Lower lobe of right lung (tissue), 2 donors: Measurements from ENCODE around the gene GPR50. TPM values are rescaled to one million over a fixed set of nuclear protein-coding genes. Genes with fewer than 3 reads are reported as not detected.

Experiments used
- ATAC-seq, 2 donors: fragments of 200-7000 bp; cut with Tn5 transposase; one replicate each; pipeline ENCODE4 v1.9.1; 2020 to 2022; ENCODE audit warnings: mild to moderate bottlenecking in 2 of 2, moderate library complexity in 2 of 2
- DNase-seq: peaks from one replicate; pipeline ENCODE4 v3.0.0-alpha.2; 2020
- H3K27ac ChIP-seq: fragments of 200-600 bp; one replicate; pipeline ENCODE4 v1.8.0; 2022
- H3K27me3 ChIP-seq: fragments of 200-600 bp; one replicate; pipeline ENCODE4 v1.8.0; 2022; ENCODE audit warnings: low read depth
- H3K36me3 ChIP-seq: fragments of 200-600 bp; one replicate; pipeline ENCODE4 v1.8.0; 2022; ENCODE audit warnings: mild to moderate bottlenecking
- H3K4me1 ChIP-seq: fragments of 200-600 bp; one replicate; pipeline ENCODE4 v1.8.0; 2022
- H3K4me3 ChIP-seq: fragments of 200-600 bp; one replicate; pipeline ENCODE4 v1.8.0; 2022; ENCODE audit warnings: mild to moderate bottlenecking
- H3K9me3 ChIP-seq: fragments of 200-600 bp; one replicate; pipeline ENCODE4 v1.8.0; 2022
- CTCF ChIP-seq: fragments of 200-600 bp; IDR thresholded peaks from one replicate; pipeline ENCODE4 v1.8.0; 2022; ENCODE audit warnings: antibody characterized with exemption, mild to moderate bottlenecking
- intact Hi-C: fragments of 100-400 bp; cut with DNase I; formaldehyde crosslinking; loops from one replicate; pipeline ENCODE4 v1.11.0; 2022
- microRNA-seq: library from miRNA; unstranded; fragments of <30 nt; microRNA quantifications from one replicate; pipeline ENCODE4 v1.2.0, GENCODE V29; 2020; ENCODE audit warnings: borderline number of aligned reads
- total RNA-seq: library from RNA; stranded (reverse); fragmentation: NEBNext Ultra II Directional; extraction: Animal tissue kit (Norgen Biotek cat#: 25700); gene quantifications from one replicate; pipeline ENCODE4 v1.2.1, GENCODE V29; 2021
- donor health status: DM: no; HTN: yes; CAD: no; lungs with severe emphysema.

The GPR50 gene
- total RNA-seq, 1 donor from 2014 or later, result not detected

- H3K27me3 ChIP-seq, result no peaks in the 10 kb centered on the region
- H3K4me3 ChIP-seq, result no peak overlapping the region
- H3K27ac ChIP-seq, result no peak overlapping the region
- no peak for ATAC-seq
- no peaks in the 10 kb centered on the region for H3K4me1 ChIP-seq
- no peak for TF ChIP-seq CTCF
- intact Hi-C loops, result no loop called here
- no peaks in the 10 kb centered on the region for H3K36me3 ChIP-seq
- H3K9me3 ChIP-seq, result no peaks in the 10 kb centered on the region
- no peak for DNase-seq
These were observed 50.6 kb downstream of the GPR50 start for GRCh38 chrX:151226941-151227340.

GRCh38 chrX:151227627-151228026, 51.2 kb downstream of the GPR50 start:
- H3K4me1 ChIP-seq, result no peaks in the 10 kb centered on the region
- no peak for DNase-seq
- intact Hi-C loops, result no loop called here
- no peak overlapping the region for H3K4me3 ChIP-seq
- ATAC-seq, result no peak
- TF ChIP-seq CTCF, result no peak
- no peaks in the 10 kb centered on the region for H3K27me3 ChIP-seq
- H3K27ac ChIP-seq, result no peak overlapping the region
- no peaks in the 10 kb centered on the region for H3K36me3 ChIP-seq
- H3K9me3 ChIP-seq, result no peaks in the 10 kb centered on the region

GRCh38 chrX:151228935-151229334, 52.6 kb downstream of the GPR50 start:
- no peak overlapping the region for H3K4me3 ChIP-seq
- H3K27me3 ChIP-seq, result no peaks in the 10 kb centered on the region
- no peak for DNase-seq
- no peak for ATAC-seq
- no peaks in the 10 kb centered on the region for H3K36me3 ChIP-seq
- intact Hi-C loops, result no loop called here
- no peaks in the 10 kb centered on the region for H3K9me3 ChIP-seq
- H3K4me1 ChIP-seq, result no peaks in the 10 kb centered on the region
- no peak overlapping the region for H3K27ac ChIP-seq
- TF ChIP-seq CTCF, result no peak

Small RNA genes lying within 50 kb of the gene (microRNA-seq; reads per million reads assigned to microRNA genes)
- not detected for gene MIR4330

Other genes with a start within 250 kb of the GPR50 start
- 16.8 TPM for gene HMGB3, start 193.2 kb upstream of the GPR50 start, total RNA-seq
- 28.1 TPM for gene VMA21, start 220.6 kb downstream of the GPR50 start, total RNA-seq